ENCODE data around the gene FMNL2.

The FMNL2 gene

DNA sequence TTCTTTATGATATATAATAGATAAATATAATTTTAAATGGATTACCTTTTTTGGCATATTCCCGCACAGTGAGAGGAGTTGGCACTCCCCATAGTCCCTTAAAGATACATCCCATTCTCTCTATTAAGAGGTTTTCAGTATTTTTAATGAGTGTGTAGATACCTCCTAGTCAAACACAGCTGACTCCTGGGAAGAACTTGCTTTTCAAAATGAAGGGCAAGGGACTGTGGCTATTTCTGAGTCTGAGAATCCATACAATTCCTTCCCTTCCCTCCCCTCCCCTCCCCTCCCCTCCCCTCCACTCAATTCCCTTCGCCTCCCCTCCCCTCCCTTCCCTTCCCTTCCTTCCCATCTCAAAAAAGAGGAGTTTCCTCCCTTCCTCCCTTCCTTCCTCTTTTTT is 288.8 kb downstream of the FMNL2 start:
- no peak for DNase-seq

GRCh38 chr2:152624805-152625204 is 289.8 kb downstream of the FMNL2 start:
- DNase-seq, result no peak

DNA sequence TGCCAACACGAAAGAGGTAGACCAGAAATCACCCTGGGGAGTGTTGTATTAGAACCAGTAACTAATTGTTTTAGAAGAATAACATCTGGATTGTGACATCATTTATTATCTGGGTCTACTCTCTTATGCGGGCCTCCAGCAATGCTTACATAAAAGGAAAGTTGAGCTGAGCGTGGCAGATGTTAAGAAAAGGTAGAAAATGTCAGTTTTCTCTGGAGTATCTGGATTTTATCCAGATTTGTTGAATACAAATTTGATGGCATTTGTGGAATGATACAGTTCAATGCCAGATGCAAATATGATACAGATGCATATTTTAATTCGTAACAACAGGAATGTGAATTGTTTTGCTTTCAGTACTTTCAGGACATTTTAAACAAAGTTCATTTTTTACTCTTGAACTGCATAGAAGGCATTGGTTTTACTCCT is 292.0 kb downstream of the FMNL2 start:
- DNase-seq, result no peak

DNA sequence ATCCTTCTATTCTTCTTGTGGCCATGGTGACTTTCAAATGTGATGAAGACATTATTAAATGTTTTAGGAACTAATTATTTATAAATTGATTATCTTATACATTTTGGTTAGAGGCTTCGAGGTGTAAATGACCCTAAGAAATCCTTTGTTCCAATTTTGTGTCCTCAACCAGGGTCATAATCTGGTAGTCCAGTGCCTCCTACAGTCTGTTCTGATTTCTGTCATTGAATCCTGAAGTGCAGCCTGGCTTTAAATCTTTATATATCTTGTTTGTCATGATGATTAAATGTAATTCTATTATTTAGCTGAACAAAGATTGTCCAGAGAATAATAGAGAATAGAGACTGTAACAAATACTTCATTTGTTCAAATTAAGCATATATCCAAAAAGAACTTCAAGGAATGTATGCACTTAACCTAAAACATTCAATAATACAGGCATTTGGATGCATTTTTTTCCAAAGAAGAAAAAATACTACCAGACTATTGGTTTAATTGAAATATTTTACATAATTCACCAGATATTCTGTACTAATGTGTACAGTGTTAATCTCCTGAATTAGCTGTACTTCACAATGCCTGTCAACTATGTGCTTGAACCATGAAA is 292.5 kb downstream of the FMNL2 start:
- DNase-seq, result no peak

- no peak for DNase-seq
Measured at GRCh38 chr2:152629202-152629601, 294.2 kb downstream of the FMNL2 start.

DNA sequence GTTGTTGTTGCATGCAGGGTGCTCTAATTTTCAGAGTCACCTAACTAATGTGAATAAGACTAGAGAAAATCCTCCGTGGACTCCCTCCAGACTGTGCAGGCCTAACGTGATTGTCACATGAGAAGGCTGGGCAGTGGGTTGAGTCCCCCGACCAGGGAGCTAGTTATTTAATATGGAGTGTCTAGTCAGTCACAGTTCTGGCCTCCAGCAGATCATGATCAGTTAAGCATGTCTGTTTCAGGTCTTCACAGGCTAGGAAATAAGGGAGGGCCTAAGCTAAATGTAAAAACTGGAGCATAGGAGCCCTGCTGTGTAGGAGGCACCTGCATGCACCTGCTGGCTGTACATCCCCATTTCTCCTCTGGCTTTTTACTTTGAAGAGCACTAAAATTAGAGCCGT is 295.5 kb downstream of the FMNL2 start:
- no peak for DNase-seq

- DNase-seq, result no peak
Measured at GRCh38 chr2:152632736-152633135, 297.8 kb downstream of the FMNL2 start.

DNA sequence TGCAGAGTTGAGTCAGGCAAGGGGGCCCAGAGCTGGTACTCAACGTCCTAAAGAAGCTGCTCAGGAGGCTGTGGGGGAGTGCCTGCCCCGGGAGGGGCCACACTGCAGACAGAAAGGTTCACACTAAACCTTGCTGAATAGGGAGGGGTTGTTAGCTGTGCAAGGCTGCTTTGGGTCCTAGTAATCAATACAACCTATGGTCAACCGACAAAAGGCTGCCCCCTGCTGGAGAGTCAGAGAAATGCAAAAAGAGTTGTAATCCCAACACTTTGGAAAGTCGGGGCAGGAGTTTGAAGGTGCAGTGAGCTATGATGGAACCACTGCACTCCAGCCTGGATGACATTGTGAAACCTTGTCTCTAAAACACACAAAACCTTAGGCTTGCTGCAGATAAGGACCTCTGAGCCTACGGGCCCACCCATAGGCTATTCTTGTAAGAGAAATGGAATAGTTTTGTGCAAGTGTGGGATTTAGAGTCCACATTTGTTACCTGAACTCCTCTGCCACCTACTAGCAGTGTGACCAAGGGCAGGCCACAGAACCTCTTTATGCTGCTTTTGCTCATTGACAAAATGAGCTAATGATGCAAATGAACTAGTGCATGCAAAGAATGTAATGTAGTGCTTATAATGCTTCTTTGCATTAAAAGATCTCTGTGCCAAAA is 300.8 kb downstream of the FMNL2 start:
- peak; percentile 77 for DNase-seq

DNA sequence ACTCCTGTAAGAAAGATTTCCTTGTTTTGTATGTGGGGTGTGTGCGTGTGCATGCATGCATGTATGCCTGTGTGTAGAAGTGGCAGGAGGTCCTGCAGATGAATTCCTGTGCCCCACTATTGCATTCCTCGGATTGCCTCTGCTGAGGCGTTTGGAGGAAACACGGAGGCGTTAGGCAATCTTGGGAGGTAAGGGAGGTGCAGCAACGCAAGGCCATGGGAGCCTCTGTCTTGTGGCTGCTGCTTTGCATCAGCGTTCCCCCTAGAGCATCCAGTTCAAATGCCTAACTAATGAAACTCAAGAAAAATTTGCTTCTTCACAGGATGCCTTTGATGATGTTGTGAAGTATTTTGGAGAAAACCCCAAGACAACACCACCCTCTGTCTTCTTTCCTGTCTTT is 302.3 kb downstream of the FMNL2 start:
- no peak for DNase-seq

- DNase-seq, result no peak
Measured at GRCh38 chr2:152638056-152638455, 303.1 kb downstream of the FMNL2 start.

DNA sequence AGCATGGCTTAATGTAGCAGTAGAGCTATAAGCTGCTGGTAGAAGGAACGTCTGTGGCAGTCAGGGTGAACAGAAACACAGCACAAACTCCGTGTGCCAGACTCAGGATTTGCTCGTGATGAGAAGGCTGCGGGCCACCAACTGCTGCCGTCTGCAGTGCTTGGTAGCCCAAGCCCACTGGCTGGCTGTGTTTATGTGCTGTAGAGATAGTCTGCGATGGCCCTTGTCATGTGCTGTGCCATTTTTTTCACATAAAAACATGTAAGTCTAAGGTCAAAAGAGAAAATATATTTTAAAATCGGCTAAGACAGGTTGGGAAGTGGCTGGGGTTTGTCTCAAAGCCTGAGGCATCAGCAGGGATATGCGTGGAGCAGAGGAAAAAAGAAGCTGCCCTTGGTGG is 303.6 kb downstream of the FMNL2 start:
- no peak for DNase-seq

GRCh38 chr2:152644189-152644873 is 309.4 kb downstream of the FMNL2 start:
- DNase-seq, result no peak

DNA sequence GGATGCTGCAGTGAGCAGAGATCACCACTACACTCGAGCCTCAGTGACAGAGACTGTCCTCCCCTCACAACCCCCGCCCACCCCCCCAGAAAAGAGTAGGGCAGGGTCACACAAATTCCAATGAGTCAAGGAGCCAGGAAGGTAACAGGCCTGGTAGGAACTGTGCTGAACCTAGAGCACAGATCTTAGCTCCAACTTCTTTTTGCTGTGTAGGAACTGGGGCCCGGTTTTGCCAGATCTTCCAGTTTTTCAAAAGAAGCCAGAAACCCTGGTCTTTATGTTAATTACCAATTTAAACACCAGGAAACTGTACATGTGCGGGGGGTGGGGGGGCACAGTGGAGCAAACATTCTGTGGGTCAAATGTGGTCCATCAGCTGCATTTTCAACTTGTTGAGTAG is 311.3 kb downstream of the FMNL2 start:
- DNase-seq, result no peak

DNA sequence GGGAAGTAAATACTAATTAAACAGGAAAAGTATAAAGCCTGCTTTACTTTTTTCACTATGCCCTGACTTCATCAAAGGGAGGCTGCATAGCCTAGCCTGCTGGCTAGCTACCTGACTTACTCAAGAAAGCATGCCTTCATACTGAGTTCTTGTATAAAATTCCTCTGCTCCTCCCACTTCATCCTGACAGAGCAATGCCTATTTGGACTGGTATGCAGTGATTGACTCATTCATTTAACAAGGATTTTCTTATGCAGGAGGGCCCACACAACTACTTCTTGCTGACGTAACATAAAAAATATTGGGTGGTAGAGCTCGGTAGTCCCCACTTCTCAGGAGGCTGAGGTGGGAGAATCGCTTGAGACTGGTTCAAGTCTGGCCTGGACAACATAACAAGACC is 311.8 kb downstream of the FMNL2 start:
- no peak for DNase-seq

DNA sequence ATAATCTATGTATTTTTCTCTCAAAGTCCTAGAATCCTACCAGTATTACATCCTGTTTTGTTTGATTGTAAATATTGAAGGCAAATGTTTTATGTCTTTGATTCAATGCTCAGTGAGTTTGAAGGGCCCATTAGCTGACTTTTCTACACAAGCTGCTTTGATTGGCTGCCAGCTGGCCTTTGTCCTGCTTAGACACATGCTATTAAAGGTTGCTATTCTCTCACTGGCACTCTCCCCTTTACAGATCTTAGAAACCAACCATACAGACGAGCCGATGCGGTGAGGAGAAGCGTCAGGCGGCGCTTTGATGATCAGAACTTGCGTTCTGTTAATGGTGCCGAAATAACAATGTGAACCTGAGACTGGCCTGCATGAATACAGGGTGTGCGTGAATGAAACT is 312.6 kb downstream of the FMNL2 start:
- no peak for DNase-seq

DNA sequence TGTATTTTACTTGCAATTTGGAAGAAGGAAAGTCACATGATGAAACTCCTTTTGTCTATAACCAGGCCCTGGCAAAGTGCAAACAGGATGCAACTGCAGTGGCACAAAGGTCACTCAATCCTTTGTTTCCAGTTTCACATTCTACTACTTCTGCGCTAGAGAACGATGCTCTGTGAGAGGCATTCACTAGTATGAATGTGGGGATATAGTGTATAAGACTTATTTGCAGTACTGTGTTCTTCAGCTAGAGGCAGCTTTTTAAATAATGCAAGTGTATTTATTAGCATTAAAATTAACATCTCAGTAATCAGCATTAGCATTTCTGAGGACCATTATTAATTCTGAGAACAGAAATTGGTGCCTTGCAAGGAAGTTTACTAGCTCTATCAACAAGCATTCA is 313.4 kb downstream of the FMNL2 start:
- no peak for DNase-seq

DNA sequence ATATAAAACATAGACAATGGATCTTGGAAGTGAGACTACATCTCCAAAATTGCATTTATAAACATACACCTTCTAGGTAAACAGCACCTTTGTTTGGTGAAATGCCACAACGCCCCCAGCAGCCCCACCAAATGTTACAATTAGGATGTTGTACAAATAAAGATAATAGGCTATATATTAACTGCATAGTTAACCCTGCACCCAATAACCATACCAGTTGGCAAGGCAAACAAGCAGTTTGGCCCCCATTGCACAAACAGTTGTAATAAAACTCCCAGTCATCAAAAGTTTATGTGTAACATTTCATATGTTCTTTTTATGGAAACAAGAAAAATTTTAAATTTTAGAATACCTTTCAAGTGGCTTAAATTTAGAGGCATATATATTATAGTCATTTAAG is 315.0 kb downstream of the FMNL2 start:
- DNase-seq, result no peak

GRCh38 chr2:152650768-152651371 is 315.9 kb downstream of the FMNL2 start:
- no peak for DNase-seq

DNA sequence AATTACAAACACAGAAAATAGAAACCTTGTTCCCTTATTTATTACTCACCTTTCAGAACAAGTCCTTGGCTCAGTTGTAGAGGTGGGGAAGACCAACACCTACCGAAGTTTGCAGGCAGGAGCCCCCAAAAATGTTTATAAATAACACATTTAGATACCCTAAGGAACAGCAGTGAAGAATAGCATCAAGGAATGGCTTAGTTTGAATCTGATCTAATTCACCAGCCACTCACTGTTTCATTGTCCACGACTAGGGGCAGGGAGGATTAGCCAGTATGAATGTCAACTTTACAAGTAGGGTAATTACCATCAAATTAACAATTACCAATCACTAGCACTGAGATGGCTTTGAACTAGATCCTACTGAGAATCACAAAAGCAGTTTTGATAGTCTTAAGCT is 316.9 kb downstream of the FMNL2 start:
- no peak for DNase-seq

DNA sequence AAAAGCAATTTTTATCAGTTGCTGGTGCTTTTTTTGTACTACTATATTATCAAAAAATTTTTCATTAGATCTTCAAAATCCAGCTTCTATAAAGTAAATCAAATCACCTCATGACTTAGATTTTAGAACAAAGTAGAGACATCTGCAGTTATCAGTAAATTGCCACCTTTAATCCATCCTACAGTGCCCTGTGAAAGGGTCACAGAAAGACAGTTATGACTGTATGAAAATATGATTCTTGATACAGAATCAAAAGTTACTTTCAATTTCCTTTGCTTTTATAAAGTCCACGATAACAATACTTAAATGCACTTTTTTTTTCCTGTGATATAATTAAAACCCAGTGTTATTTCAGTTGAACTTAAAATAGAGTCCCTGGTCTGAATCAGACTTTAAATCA is 320.9 kb downstream of the FMNL2 start:
- no peak for DNase-seq

- no peak for DNase-seq
Measured at GRCh38 chr2:152657043-152657442, 322.1 kb downstream of the FMNL2 start.

DNA sequence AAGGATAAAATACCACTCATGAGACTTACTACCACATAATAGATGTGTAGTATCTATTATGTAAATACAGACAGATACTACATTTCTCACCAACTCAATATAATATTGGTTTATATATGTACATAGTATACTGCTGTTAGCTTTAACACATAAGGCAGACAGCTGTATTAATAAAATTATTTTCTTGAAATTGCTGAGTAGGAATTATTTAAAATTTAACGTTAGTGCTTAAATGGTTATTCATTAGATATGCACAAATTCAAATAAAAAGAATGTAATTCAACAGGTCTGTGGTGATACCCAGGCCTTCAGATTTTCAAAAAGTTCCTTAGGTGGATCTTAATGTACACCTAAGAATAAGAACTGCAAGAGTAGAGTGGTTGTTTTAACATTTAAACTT is 323.2 kb downstream of the FMNL2 start:
- no peak for DNase-seq

- DNase-seq, result no peak
Measured at GRCh38 chr2:152661076-152661475, 326.1 kb downstream of the FMNL2 start.

GRCh38 chr2:152664725-152665124 is 329.8 kb downstream of the FMNL2 start:
- DNase-seq, result no peak
